NCI-H748 (cell line): Measurements from ENCODE around the gene PTPRE.
"Not testable (repeated sequence)": the region's sequence is repeated elsewhere in the genome, so short reads cannot be mapped to it uniquely, and the experiment has no call there.

ENCODE experiments used
- DNase-seq: peaks from one replicate; lab custom pipeline; 2025; ENCODE audit not compliant: unreplicated experiment; lab: John Stamatoyannopoulos, UW

Gene PTPRE

GRCh38 chr10:128087146-128087883 is 180.4 kb downstream of the PTPRE start:
- no peak for DNase-seq

- peak; percentile 16 for DNase-seq
Measured at GRCh38 chr10:128087884-128088709, 181.2 kb downstream of the PTPRE start.

GRCh38 chr10:128091636-128092210 is 184.8 kb downstream of the PTPRE start:
- no peak for DNase-seq

- DNase-seq = no peak
Measured at GRCh38 chr10:128092454-128092853, 185.6 kb downstream of the PTPRE start.

- not testable (repeated sequence) for DNase-seq
Measured at GRCh38 chr10:128094596-128094995, 187.7 kb downstream of the PTPRE start.

GRCh38 chr10:128095027-128095752 is 188.3 kb downstream of the PTPRE start:
- DNase-seq = peak; percentile 9

- no peak for DNase-seq
Measured at GRCh38 chr10:128095753-128096469, 189.0 kb downstream of the PTPRE start.

- no peak for DNase-seq
Measured at GRCh38 chr10:128096486-128097199, 189.7 kb downstream of the PTPRE start.

- DNase-seq = no peak
Measured at GRCh38 chr10:128097783-128098182, 190.9 kb downstream of the PTPRE start.

- no peak for DNase-seq
Measured at GRCh38 chr10:128098631-128099030, 191.7 kb downstream of the PTPRE start.

- no peak for DNase-seq
Measured at GRCh38 chr10:128099901-128100300, 193.0 kb downstream of the PTPRE start.

- DNase-seq = no peak
Measured at GRCh38 chr10:128101901-128102300, 195.0 kb downstream of the PTPRE start.

- no peak for DNase-seq
Measured at GRCh38 chr10:128102480-128103228, 195.8 kb downstream of the PTPRE start.

- no peak for DNase-seq
Measured at GRCh38 chr10:128103229-128103714, 196.4 kb downstream of the PTPRE start.

GRCh38 chr10:128105383-128105782 is 198.5 kb downstream of the PTPRE start:
- DNase-seq = no peak

- DNase-seq = no peak
Measured at GRCh38 chr10:128109707-128110106, 202.8 kb downstream of the PTPRE start.

GRCh38 chr10:128110339-128110738 is 203.4 kb downstream of the PTPRE start:
- no peak for DNase-seq

GRCh38 chr10:128111696-128112095 is 204.8 kb downstream of the PTPRE start:
- DNase-seq = no peak

GRCh38 chr10:128113026-128113425 is 206.1 kb downstream of the PTPRE start:
- no peak for DNase-seq
